ENCODE data around the gene PPP1R9B.

PPP1R9B gene

DNA sequence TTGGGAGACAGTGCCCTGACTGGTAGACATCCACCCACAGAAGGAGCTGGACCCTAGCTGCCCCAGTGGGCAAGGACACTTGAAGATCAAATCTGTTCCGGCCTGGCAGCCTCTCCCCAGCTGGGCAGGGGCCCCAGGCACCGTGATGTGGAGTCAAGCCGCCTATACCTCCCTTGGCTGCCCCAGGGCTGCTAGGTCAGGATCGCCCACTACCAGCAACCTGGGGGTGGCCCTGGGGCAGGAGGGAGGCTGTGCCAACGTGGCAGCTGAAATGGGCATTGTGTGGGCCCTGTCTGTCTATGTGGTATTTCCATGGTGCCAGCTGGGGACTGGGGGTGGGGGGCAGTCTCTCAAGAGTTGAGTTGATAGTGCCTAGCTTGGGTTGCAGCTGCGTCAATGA lies 54.4 kb downstream of the PPP1R9B start:
- TF ChIP-seq POLR2AphosphoS5 (IDR thresholded peaks at IDR 0.05; ENCODE audit: low read depth, low read length) (no peak), TAF1 (IDR thresholded peaks at IDR 0.05; ENCODE audit: borderline replicate concordance, insufficient read depth, low read length) (no peak), FOXP2 (optimal IDR thresholded peaks at IDR 0.05; ENCODE audit: borderline replicate concordance, extremely low read depth, extremely low read length, insufficient read depth) (no peak), SIN3A (IDR thresholded peaks at IDR 0.05; ENCODE audit: borderline replicate concordance, insufficient read depth, low read length) (no peak)
- TF ChIP-seq, protein P1, sequence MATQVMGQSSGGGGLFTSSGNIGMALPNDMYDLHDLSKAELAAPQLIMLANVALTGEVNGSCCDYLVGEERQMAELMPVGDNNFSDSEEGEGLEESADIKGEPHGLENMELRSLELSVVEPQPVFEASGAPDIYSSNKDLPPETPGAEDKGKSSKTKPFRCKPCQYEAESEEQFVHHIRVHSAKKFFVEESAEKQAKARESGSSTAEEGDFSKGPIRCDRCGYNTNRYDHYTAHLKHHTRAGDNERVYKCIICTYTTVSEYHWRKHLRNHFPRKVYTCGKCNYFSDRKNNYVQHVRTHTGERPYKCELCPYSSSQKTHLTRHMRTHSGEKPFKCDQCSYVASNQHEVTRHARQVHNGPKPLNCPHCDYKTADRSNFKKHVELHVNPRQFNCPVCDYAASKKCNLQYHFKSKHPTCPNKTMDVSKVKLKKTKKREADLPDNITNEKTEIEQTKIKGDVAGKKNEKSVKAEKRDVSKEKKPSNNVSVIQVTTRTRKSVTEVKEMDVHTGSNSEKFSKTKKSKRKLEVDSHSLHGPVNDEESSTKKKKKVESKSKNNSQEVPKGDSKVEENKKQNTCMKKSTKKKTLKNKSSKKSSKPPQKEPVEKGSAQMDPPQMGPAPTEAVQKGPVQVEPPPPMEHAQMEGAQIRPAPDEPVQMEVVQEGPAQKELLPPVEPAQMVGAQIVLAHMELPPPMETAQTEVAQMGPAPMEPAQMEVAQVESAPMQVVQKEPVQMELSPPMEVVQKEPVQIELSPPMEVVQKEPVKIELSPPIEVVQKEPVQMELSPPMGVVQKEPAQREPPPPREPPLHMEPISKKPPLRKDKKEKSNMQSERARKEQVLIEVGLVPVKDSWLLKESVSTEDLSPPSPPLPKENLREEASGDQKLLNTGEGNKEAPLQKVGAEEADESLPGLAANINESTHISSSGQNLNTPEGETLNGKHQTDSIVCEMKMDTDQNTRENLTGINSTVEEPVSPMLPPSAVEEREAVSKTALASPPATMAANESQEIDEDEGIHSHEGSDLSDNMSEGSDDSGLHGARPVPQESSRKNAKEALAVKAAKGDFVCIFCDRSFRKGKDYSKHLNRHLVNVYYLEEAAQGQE (IDR thresholded peaks at IDR 0.05; ENCODE audit: insufficient read depth in 1 of 2, low read depth in 2 of 2, low read length in 2 of 2): no peak

DNA sequence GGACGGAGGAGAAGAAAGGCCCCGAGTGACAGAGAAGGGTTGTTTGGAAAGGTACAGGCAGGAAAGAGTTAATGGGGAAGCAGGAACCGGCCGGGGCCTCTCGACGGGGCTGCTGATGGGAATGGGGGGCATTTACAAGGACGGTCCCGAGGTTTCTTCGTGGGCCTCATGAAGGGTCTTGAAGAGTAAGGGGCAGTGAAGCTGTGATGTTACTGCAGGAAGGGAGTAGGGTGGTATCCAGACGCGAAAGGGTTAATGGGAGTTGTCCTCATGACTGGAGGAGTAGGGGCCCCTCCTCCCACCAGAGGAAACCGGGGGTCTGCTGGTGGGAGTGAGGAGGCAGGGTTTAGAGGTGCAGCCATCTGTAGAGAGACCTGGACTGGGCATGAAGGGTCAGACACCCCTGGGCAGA lies 54.8 kb downstream of the PPP1R9B start:
- TF ChIP-seq TAF1 (IDR thresholded peaks at IDR 0.05; ENCODE audit: borderline replicate concordance, insufficient read depth, low read length) (no peak), SIN3A (IDR thresholded peaks at IDR 0.05; ENCODE audit: borderline replicate concordance, insufficient read depth, low read length) (no peak), POLR2AphosphoS5 (IDR thresholded peaks at IDR 0.05; ENCODE audit: low read depth, low read length) (no peak), FOXP2 (optimal IDR thresholded peaks at IDR 0.05; ENCODE audit: borderline replicate concordance, extremely low read depth, extremely low read length, insufficient read depth) (no peak)
- TF ChIP-seq, protein P1 (IDR thresholded peaks at IDR 0.05; ENCODE audit: insufficient read depth in 1 of 2, low read depth in 2 of 2, low read length in 2 of 2): no peak

DNA sequence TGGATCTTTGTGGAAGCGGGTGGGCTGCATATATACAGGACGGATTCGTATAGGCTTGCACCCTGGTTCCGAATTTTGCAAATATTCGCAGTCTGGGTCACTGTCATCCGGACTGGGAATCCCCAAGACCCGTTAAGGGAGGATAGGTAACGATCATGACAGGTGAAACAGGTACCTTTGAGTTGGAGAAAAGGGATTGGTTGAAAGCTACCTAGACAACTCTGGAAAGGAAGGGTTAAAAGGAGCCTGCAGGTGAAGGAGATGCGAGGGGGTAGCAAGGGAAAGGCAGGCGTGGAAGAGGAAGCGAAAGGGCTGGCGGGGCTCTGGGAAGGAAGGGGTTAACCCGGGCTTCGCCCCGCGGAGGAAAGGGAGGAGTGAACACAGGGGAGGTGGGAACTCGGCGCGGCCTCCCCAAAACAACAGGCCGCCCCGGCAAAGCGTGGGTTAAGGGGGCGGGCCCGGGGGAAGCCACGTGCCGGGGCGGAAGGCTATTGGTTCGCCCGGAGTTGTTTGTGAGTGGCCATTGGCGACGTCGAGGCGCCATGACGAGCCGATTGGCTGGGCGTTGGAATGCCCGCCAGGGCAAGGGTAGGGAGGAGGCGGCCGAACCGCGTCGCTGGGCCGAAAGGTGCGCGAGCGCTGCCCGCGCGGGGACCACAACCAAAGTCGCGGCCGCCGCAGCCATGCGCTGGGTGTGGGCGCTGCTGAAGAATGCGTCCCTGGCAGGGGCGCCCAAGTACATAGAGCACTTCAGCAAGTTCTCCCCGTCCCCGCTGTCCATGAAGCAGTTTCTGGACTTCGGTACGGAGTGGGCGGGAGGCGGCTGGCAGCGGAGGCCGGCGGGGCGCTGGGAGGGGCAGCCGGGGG lies 55.5 kb downstream of the PPP1R9B start, which contains the start of gene PDK2:
Gene PDK2 (plus strand): TSS at position 599 of the 867 bp plus-strand sequence. CDS start 85 bp downstream, at position 684.
- TF ChIP-seq, protein P1 (IDR thresholded peaks at IDR 0.05; ENCODE audit: insufficient read depth in 1 of 2, low read depth in 2 of 2, low read length in 2 of 2): no peak
- TF ChIP-seq FOXP2 (optimal IDR thresholded peaks at IDR 0.05; ENCODE audit: borderline replicate concordance, extremely low read depth, extremely low read length, insufficient read depth) (no peak), POLR2AphosphoS5 (IDR thresholded peaks at IDR 0.05; ENCODE audit: low read depth, low read length) (no peak)

DNA sequence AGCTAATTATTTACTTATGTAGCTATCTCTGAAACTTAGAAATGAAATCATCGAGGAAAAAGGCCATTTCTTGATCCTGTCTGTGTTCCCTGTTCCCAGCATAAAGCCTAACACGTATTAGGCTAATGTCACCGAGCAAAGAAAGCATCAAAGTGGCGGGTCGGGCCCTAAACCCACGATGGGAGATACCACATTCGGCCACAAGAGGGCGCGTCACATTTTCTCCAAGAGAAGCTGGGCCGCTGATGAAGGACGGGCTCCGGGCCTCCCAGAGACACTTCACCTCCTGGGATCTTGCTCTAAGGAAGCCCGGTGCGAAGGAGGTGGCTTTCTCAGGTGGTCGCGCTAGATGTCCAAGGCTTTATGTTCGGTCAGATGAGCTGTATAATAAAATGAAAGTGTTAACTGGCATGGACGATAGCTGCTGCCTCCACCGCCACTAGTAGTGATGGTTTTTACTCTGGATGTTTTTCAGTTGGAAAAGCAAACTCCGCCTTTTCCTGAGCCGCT lies 56.2 kb downstream of the PPP1R9B start:
- TF ChIP-seq, protein P1 (IDR thresholded peaks at IDR 0.05; ENCODE audit: insufficient read depth in 1 of 2, low read depth in 2 of 2, low read length in 2 of 2): no peak
- TF ChIP-seq SIN3A (IDR thresholded peaks at IDR 0.05; ENCODE audit: borderline replicate concordance, insufficient read depth, low read length) (no peak), TAF1 (IDR thresholded peaks at IDR 0.05; ENCODE audit: borderline replicate concordance, insufficient read depth, low read length) (no peak), POLR2AphosphoS5 (IDR thresholded peaks at IDR 0.05; ENCODE audit: low read depth, low read length) (no peak), FOXP2 (optimal IDR thresholded peaks at IDR 0.05; ENCODE audit: borderline replicate concordance, extremely low read depth, extremely low read length, insufficient read depth) (no peak)
